NB4 (cell line): Measurements from ENCODE around the gene SLC25A47.

Source experiments
- POLR2A ChIP-seq: IDR thresholded peaks from 2 replicates; pipeline ENCODE4 v1.6.1; 2011; ENCODE audit warnings: mild to moderate bottlenecking; ENCODE audit not compliant: insufficient read length; ENCODE audit errors: extremely low read depth
- TF ChIP-seq, protein P1 (sequence below): IDR thresholded peaks from one replicate; pipeline ENCODE4 v1.5.1; 2012; ENCODE audit warnings: low read depth, low read length

DNA sequence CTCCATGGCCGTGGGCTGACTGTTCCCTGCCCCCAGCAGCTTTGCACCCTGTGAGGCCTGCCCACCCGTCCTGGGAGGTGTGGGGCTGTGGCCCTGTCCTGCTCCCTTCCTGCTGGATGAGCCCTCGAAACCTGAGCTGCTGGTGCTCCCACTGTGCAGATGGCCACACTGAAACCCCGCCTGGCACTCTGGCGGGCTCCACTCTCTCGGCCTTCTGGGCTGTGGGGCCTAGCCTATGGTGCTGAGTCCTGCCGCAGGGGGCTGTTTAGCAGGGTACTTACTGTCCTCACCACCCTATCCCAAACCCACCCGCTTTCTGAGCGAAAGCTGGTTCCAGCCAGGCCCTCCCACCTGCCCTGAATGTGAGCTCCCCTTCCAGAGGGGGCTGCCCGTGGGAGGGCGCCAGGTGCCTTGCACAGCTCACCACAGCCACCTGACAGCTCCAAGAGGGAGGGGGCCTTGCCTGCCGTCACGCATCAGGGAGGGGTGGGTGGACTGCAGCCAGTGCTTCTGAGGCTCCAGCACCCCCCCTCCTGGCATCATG lies 7.3 kb downstream of the SLC25A47 start:
- no peak for TF ChIP-seq POLR2A
- TF ChIP-seq, protein P1, sequence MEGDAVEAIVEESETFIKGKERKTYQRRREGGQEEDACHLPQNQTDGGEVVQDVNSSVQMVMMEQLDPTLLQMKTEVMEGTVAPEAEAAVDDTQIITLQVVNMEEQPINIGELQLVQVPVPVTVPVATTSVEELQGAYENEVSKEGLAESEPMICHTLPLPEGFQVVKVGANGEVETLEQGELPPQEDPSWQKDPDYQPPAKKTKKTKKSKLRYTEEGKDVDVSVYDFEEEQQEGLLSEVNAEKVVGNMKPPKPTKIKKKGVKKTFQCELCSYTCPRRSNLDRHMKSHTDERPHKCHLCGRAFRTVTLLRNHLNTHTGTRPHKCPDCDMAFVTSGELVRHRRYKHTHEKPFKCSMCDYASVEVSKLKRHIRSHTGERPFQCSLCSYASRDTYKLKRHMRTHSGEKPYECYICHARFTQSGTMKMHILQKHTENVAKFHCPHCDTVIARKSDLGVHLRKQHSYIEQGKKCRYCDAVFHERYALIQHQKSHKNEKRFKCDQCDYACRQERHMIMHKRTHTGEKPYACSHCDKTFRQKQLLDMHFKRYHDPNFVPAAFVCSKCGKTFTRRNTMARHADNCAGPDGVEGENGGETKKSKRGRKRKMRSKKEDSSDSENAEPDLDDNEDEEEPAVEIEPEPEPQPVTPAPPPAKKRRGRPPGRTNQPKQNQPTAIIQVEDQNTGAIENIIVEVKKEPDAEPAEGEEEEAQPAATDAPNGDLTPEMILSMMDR = no peak
